ENCODE measurements around the gene ZNF441. TPM values are rescaled to one million over a fixed set of nuclear protein-coding genes. Genes with fewer than 3 reads are reported as not detected.
"Not testable (repeated sequence)": the region's sequence is repeated elsewhere in the genome, so short reads cannot be mapped to it uniquely, and the experiment has no call there.

Gene ZNF441
- polyA plus RNA-seq, 3 donors = 13.5 to 18.4 (median 15.6) TPM

DNA sequence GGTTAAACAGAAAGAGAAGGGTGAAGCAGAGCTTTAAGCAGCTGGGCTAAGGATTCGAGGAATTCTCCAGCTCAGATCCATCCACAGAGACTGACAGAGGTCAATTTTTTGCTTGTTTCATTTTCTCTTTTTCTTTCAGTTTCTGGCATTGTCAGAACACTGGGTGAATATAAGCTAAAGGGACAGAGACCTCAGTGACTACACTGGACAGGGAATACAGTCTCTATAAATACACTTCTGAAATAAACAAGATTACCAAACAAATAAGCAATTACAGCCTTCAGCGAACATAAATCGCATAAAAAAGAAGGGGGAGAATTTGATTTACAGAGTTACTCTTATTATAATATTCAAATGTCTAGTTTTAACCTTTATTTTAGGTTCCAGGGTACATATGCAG lies 3.7 kb upstream of the ZNF441 start:
- no peak for DNase-seq (ENCODE audit: extremely low read depth in 1 of 11, low read depth in 9 of 11, low spot score in 4 of 11)

DNA sequence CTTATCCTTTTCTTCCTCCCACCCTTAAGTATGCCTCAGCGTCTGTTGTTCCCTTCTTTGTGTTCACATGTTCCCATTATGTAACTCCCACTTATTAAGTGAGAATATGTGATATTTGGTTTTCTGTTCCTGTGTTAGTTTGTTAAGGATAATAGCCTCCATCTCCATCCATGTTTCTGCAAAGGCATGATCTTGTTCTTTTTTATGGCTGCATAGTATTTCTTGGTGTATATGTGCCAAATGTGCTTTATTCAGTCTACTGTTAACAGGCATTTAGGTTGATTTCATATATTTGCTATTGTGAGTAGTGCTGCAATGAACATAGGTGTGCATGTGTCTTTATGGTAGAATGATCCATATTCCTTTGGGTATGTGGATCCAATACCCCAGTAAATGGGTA lies 3.2 kb upstream of the ZNF441 start:
- no peak for DNase-seq (ENCODE audit: extremely low read depth in 1 of 11, low read depth in 9 of 11, low spot score in 4 of 11)

DNA sequence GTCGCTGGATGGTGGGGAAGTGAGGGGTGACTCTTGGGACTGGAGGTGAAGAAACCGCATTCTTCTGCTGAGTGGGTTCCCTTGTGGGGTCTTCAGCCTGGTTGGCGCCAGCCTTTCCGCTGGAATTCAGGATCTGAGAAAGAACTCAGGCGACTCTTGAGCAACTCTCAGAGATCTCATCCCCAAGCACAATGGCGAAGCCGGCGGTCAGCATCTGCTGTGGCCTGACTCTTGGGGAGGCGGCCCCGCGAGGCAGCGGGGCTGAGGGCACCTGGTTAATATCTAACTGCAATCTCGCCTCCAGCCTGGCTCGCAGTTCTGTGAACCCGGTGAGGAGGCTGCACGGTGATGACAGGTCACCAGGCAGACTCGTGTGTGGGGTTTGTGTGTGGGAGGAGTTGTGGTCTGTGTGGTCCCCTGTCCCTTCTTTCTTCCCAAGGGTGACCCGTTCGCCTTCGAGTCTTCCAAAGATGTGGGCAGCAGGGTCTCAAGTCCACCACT lies 883 bp downstream of the ZNF441 start:
- DNase-seq (ENCODE audit: extremely low read depth in 1 of 11, low read depth in 9 of 11, low spot score in 4 of 11) = peak in 10 of 11 donors; percentile 20 to 52 (median 26)

DNA sequence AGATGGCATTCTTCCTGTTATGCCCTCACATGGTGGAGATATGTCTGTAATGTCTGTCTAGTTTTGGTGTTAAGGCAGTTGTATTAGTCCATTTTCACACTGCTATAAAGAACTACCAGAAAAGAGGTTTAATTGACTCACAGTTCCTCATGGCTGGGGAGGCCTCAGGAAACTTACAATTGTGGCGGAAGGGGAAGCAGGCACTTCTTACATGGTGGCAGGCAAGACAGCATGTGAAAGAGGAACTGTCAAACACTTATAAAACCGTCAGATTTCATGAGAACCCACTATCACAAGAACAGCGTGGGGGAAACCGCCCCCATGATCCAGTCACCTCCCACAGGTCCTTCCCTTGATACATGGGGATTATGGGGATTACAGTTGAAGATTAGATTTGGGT lies 3.2 kb downstream of the ZNF441 start:
- DNase-seq (ENCODE audit: extremely low read depth in 1 of 11, low read depth in 9 of 11, low spot score in 4 of 11) = no peak

DNA sequence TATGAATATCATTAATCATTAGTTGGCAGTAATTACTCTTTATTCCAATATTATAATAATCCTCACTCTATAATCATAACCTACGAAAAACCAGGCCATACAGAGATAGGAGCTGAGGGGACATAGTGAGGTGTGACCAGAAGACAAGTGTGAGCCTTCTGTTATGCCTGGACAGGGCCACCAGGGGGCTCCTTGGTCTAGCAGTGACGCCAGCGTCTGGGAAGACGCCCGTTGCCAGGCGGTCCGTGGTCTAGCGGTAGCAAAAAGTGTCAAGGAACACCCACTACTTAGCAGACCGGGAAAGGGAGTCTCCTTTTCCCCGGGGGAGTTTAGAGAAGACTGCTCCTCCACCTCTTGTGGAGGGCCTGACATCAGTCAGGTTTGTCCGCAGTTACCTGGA lies 4.7 kb downstream of the ZNF441 start:
- DNase-seq (ENCODE audit: extremely low read depth in 1 of 11, low read depth in 9 of 11, low spot score in 4 of 11) = not testable (repeated sequence)

DNA sequence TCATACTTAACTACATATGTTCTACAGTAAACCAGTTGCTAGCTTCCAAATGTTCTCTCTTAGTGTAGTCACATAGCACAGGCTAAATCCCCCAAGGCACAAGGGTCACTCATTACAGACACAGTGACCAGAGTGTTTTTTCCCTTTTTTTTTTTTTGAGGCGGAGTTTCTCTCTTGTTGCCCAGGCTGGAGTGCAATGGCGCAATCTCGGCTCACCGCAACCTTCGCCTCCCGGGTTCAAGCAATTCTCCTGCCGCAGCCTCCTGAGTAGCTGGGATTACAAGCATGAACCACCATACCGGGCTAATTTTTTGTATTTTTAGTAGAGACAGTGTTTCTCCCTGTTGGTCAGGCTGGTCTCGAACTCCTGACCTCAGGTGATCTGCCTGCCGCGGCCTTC lies 9.9 kb downstream of the ZNF441 start:
- not testable (repeated sequence) for DNase-seq (ENCODE audit: extremely low read depth in 1 of 11, low read depth in 9 of 11, low spot score in 4 of 11)

DNA sequence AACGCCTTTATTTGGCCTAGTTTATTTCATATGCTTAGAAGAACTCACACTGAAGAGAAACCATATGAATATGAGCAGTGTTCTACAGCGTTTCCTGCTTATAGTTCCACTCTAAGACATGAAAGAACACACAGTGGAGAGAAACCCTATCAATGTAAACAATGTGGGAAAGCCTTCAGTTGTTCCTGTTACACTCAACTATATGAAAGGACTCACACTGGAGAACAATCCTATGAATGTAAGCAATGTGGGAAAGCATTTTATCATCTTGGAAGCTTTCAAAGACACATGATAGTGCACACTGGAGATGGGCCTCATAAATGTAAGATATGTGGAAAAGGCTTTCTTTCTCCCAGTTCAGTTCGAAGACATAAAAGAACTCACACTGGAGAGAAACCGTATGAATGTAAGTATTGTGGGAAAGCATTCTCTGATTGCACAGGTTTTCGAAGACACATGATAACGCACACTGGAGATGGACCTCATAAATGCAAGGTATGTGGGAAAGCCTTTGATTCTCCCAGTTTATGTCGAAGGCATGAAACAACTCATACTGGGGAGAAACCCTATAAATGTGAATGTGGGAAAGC lies 13.7 kb downstream of the ZNF441 start:
- DNase-seq (ENCODE audit: extremely low read depth in 1 of 11, low read depth in 9 of 11, low spot score in 4 of 11) = no peak

DNA sequence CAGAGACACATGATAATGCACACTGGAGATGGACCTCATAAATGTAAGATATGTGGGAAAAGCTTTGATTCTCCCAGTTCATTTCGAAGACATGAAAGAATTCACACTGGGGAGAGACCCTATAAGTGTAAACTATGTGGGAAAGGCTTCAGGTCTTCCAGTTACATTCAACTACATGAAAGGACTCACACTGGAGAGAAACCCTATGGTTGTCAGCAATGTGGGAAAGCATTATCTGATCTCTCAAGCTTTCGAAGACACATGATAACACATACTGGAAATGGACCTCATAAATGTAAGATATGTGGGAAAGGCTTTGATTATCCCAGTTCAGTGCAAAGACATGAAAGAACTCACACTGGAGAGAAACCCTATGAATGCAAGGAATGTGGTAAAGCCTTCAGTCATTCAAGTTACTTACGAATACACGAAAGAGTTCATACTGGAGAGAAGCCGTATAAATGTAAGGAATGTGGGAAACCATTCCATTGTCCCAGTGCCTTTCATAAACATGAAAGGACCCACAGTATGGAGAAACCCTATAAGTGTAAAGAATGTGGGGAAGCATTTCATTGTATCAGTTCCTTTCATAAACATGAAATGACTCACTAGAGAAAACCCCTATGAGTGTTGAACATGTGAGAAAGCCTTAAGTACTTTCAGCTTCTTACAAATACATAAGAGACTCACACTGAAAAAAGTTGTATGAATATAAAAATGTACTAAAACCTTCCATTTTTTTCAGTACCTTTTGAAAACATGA lies 14.7 kb downstream of the ZNF441 start:
- no peak for DNase-seq (ENCODE audit: extremely low read depth in 1 of 11, low read depth in 9 of 11, low spot score in 4 of 11)

DNA sequence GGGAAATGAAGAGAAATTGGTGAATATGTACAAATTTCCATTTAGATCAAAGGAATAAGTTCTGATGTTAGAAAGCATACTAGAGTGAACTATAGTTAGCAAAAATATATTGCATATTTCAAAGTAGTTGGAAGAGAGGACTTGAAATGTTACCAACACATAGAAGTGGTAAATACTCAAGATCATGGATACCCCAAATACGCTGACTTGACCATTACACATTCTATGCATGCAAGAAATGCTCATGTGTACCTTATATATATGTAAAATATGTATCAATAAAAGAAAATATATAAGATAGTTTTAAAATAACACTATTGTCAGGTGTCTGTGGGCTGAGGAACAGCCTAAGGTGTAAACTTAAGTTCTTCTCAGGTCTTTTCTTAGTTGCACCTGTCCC lies 17.0 kb downstream of the ZNF441 start:
- DNase-seq (ENCODE audit: extremely low read depth in 1 of 11, low read depth in 9 of 11, low spot score in 4 of 11) = no peak

DNA sequence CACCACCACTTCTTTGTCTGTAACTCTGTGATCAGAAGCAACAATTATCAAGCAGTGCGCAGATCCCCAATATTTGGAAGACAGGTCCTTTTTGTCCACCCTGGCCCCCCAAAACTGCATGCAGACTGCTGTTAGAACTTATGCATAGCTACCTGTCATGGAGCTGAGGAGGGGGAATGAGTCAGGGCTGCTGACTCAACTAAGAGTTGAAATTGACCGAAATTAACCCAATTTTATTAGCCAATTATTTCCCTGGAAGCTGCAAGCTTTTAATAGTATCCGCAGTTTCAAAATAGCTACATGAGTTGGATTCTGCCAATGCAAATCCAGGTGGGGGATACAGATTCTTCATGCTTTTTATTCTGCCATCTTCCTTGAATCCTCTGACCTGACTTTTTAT lies 17.6 kb downstream of the ZNF441 start:
- DNase-seq (ENCODE audit: extremely low read depth in 1 of 11, low read depth in 9 of 11, low spot score in 4 of 11) = no peak

DNA sequence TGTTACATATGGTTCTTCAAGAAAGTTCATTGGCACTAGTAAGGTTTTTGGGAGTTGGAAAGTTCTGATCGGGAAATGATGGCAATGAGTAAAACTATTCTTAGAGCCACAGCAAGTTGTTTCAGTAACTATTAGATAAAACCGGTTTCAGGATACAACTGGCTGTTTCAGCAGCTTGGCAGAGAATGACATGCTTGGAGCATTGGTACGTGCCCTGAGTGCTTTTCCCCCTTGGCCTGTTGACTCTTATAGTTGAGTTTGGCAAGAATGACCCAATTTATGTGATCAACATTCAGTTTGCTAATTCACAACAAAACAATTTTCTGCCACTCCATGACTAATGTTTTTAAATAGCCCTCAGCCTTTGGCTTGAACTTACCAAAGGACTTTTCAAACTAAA lies 20.7 kb downstream of the ZNF441 start:
- no peak for DNase-seq (ENCODE audit: extremely low read depth in 1 of 11, low read depth in 9 of 11, low spot score in 4 of 11)

DNA sequence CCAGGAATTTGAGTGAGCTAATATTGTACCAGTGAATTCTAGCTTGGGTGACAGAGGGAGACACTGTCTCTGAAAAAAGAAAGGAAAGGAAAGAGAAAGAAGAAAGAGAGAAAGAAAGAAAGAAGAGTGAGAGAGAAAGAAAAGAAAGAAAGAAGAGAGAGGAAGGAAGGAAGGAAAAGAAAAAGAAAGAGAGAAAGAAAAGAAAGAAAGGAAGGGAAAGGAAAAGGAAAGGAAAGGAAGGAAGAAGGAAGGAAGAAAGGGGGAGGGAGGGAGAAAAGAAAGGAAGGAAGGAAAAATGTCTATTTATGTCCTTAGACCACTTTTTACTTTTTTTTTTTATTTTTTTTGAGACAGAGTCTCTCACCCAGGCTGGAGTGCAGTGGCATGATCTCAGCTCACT lies 26.1 kb downstream of the ZNF441 start:
- no peak for DNase-seq (ENCODE audit: extremely low read depth in 1 of 11, low read depth in 9 of 11, low spot score in 4 of 11)

DNA sequence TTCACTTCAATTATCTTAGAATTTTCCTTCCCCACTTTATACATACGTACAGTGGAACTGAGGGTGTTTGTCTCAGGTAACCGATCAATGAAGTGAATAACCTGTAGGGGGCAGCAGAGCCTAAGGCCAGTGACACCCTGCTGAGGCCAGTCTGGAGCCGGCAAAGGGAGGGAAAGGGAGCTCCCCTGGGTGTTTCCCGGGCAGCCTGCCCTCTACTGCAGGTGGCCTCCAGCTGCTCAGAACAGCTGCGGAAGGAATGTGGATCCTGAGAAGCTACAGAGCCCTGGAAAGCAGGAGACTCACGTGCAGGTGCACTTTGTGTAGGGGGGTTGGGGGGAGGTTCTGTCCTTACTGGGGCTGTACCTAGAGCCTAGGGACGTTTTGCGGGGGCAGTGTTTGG lies 30.7 kb downstream of the ZNF441 start:
- DNase-seq (ENCODE audit: extremely low read depth in 1 of 11, low read depth in 9 of 11, low spot score in 4 of 11) = peak; percentile 77 to 90 (median 83)

DNA sequence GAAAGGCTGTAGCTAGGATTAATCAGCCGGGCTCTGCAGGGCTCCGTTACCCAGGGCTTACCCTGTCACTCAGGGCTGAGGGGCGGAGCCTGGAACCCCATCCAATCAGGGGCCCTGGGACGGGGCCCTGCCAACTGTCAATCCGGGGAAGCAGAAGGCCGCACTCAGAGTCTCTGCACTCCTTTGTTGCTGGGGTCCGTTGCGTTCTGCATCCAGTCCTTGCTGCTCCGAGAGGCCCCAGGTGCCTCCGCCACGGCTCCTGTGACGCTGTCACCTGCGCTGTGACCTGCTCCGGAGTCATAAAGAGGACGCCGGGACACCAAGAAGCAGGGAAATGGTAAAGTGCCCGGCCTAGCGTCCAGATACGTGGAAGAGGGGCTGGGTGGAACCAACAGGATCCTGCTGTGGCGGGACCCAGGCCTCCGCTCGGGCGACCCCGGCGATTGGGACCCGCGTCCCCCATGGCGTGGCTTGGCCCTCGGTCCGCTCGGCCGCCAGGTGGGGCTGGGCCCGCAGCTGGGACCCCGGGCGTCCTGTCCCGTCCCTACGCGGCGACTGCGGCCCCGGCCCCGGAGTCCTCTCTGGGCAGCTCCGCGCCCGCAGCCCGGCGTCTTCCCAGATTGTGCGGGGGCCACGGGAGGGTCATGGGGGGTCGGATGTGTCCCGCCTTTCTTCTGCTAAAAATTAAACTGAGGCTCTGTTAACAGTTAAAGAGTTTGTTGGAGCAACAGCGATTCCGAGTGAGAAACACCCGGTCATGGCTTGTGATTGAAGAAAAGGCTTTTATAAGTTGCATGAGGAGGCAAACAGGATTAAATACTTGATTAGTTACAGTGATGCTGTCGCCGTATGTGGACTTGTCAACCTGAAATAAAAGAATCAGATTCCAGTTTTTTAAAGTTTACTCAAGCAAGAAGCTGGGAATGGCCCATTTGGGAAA lies 31.9 kb downstream of the ZNF441 start, which contains the start of gene ZNF491:
Gene ZNF491, plus strand, starts transcription at position 133 of the 940 bp plus-strand sequence. CDS start 7,431 bp downstream, outside the sequence.
- DNase-seq (ENCODE audit: extremely low read depth in 1 of 11, low read depth in 9 of 11, low spot score in 4 of 11) = peak; percentile 75 to 92 (median 85)

DNA sequence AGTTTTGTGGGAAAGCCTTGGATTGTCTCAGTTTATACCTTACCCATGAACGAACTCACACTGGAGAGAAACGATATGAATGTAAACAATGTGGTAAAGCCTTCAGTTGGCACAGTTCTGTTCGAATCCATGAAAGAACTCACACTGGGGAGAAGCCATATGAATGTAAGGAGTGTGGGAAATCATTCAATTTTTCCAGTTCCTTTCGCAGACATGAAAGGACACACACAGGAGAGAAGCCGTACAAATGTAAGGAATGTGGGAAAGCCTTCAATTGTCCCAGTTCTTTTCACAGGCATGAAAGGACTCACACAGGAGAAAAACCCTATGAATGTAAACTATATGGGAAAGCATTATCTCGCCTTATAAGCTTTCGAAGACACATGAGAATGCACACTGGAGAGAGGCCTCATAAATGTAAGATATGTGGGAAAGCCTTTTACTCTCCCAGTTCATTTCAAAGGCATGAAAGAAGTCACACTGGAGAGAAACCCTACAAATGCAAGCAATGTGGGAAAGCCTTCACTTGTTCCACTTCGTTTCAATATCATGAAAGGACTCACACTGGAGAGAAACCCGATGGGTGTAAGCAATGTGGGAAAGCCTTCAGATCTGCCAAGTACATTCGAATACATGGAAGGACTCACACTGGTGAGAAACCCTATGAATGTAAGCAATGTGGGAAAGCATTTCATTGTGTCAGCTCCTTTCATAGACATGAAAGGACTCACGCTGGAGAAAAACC lies 39.7 kb downstream of the ZNF441 start:
- no peak for DNase-seq (ENCODE audit: extremely low read depth in 1 of 11, low read depth in 9 of 11, low spot score in 4 of 11)

DNA sequence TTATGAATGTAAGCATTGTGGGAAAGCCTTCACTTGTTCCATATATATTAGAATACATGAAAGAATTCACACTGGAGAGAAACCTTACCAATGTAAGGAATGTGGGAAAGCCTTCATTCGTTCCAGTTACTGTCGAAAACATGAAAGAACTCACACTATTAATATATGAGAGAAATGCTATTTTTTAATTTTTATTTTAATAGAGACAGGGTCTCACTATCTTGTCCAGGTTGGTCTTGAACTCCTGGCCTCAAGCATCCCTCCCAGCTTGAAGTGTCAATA lies 40.2 kb downstream of the ZNF441 start:
- no peak for DNase-seq (ENCODE audit: extremely low read depth in 1 of 11, low read depth in 9 of 11, low spot score in 4 of 11)

DNA sequence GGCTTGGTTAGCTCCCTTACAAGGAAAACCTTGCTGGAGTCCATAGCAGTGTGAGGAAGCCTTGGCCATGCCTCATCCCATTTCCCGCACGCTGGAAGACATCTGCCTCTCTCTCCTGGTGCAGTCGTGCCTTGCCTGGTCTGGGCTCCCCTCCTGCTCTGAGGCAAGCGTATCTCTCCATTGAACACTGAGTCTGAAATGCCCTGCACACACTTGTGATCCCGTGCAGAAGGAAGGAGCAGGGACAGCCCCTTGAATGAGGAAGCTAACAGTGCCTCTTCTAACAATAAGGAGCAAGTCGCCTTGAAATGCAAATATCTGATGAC lies 46.9 kb downstream of the ZNF441 start:
- DNase-seq (ENCODE audit: extremely low read depth in 1 of 11, low read depth in 9 of 11, low spot score in 4 of 11) = no peak

DNA sequence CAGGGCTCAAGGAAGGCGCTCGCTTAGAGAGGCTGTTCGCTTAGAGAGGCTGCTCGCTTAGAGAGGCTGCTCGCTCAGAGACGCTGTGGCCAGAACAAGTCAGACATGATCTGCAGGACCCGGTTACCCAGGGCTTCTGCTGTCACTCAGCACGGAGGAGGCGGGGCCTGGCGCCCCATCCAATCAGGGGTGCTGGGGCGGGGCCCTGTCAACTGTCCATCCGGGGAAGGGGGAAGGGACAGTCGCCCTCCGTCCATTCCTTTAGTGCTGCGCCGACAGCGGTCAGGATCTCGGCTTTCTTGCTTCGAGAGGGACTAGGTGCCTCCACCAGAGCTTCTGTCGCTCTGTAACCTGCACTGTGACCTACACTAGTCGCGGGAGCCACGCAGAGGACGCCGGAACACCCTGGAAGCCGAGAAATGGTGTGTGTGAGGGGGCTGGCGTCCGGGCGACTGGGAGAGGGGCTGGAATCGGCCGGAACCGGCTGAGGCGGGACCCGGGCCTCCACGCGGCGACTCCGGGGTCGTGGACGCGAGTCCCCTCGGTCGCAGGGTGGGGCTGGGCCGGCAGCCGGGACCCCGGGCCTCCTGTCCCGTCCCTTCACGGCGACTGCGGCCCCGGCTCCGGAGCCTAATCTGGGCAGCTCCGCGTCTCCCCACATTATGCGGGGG lies 47.4 kb downstream of the ZNF441 start, which contains the start of gene ZNF440:
Gene ZNF440, plus strand, starts transcription at position 245 of the 671 bp plus-strand sequence. Its CDS starts 175 bp downstream, at position 420.
- DNase-seq (ENCODE audit: extremely low read depth in 1 of 11, low read depth in 9 of 11, low spot score in 4 of 11) = peak; percentile 86 to 95 (median 91)

DNA sequence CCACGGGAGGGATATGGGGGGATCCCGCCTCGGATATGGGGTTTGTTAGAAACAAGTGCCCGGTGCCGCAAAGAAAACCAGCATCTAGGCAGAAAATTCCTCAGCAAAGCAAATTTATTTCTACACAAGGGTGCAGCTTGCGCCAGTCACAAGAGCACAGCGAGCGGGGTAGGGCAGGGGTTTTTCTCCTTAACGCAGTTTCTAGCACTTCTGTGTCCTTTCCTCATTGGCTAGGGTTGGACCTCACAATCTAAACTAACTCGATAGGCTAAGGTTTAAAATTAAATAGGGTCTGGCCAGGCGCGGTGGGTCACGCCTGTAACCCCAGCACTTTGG lies 47.9 kb downstream of the ZNF441 start:
- DNase-seq (ENCODE audit: extremely low read depth in 1 of 11, low read depth in 9 of 11, low spot score in 4 of 11) = peak in 2 of 11 donors; percentile 7 to 11
